Measurements from ENCODE around the gene CASP2.

Gene CASP2

GRCh38 chr7:143255564-143255963 lies 32.6 kb upstream of the CASP2 start:
- no peak for DNase-seq (ENCODE audit: low read depth)
- TF ChIP-seq CTCF (IDR thresholded peaks at IDR 0.05; ENCODE audit: control insufficient read depth, extremely low read depth, insufficient read depth), result no peak
- H3K4me3 ChIP-seq (ENCODE audit: low read depth, low read length), result no peak overlapping the region

DNA sequence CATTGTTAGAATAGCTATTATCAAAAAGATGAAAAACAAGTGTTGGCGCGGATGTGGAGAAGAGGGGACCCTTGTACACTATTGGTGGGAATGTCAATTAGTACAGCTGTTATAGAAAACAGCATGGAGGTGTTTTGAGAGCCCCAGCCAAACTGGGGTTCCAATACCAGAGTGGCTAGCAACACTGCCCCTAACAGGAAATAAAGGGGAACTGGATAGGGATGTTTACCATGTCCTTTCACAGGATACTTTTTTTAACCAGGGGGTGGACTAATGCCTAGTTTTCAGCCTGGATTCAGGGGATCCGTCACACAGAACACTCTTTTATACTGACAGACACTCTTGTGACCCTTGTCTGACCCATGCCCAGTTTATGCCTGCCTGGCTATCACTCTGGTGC lies 31.8 kb upstream of the CASP2 start:
- no peak for TF ChIP-seq CTCF (IDR thresholded peaks at IDR 0.05; ENCODE audit: control insufficient read depth, extremely low read depth, insufficient read depth)
- H3K4me3 ChIP-seq (ENCODE audit: low read depth, low read length), result no peak overlapping the region
- no peak for DNase-seq (ENCODE audit: low read depth)

- no peak for DNase-seq (ENCODE audit: low read depth)
- no peak overlapping the region for H3K4me3 ChIP-seq (ENCODE audit: low read depth, low read length)
- TF ChIP-seq CTCF (IDR thresholded peaks at IDR 0.05; ENCODE audit: control insufficient read depth, extremely low read depth, insufficient read depth), result no peak
These were observed 31.2 kb upstream of the CASP2 start for GRCh38 chr7:143256932-143257331.

- DNase-seq (ENCODE audit: low read depth), result no peak
- H3K4me3 ChIP-seq (ENCODE audit: low read depth, low read length), result no peak overlapping the region
- TF ChIP-seq CTCF (IDR thresholded peaks at IDR 0.05; ENCODE audit: control insufficient read depth, extremely low read depth, insufficient read depth), result no peak
These were observed 30.6 kb upstream of the CASP2 start for GRCh38 chr7:143257501-143257900.

DNA sequence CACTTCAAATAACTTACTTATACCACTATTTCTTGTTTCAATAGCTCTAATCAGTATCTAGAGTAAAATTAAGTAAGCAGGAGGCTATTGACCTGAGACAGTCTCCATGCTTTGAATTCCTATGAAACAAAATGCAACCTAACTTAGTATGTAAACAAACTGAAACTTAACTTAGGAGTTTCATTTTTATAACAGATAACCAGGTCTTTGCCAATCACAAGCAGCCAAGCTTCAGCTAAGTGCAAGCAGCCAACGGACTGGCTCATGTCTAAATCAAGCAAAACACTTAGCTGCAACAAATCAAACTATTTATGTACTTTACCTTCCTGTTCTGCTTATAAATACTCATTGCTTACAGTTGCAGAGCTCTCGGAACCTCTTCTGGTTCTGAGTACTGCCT lies 29.3 kb upstream of the CASP2 start:
- TF ChIP-seq CTCF (IDR thresholded peaks at IDR 0.05; ENCODE audit: control insufficient read depth, extremely low read depth, insufficient read depth), result no peak
- peak; percentile 70 for DNase-seq (ENCODE audit: low read depth)
- no peak overlapping the region for H3K4me3 ChIP-seq (ENCODE audit: low read depth, low read length)

GRCh38 chr7:143259765-143260164 lies 28.4 kb upstream of the CASP2 start:
- no peak for DNase-seq (ENCODE audit: low read depth)
- TF ChIP-seq CTCF (IDR thresholded peaks at IDR 0.05; ENCODE audit: control insufficient read depth, extremely low read depth, insufficient read depth), result no peak
- no peak overlapping the region for H3K4me3 ChIP-seq (ENCODE audit: low read depth, low read length)

- H3K4me3 ChIP-seq (ENCODE audit: low read depth, low read length), result no peak overlapping the region
- DNase-seq (ENCODE audit: low read depth), result no peak
- no peak for TF ChIP-seq CTCF (IDR thresholded peaks at IDR 0.05; ENCODE audit: control insufficient read depth, extremely low read depth, insufficient read depth)
These were observed 26.2 kb upstream of the CASP2 start for GRCh38 chr7:143261901-143262300.
